K562 (cell line): ENCODE measurements around the gene DLG4. TPM values are rescaled to one million over a fixed set of nuclear protein-coding genes. Genes with fewer than 3 reads are reported as not detected.

ENCODE experiments used
- ATAC-seq: fragments of 200-7000 bp; cut with Tn5 transposase; 3 replicates; pipeline ENCODE4 v1.9.1; 2020; ENCODE audit warnings: moderate library complexity
- BruUV-seq: library from RNA; stranded (reverse); fragments of 400-500 nt; replicated peaks from 2 replicates; lab custom pipeline; 2021; lab: Mats Ljungman, UMichigan
- CTCF ChIA-PET: fragments of 300-600 bp; formaldehyde crosslinking; extraction: SDS; loops from one replicate; lab custom pipeline; 2021; ENCODE audit warnings: low intra/inter-chr PET ratio; lab: Yijun Ruan, JAX
- POLR2A ChIA-PET: fragments of 300-600, 350-650 bp; sonication (Branson Sonifier 250); formaldehyde crosslinking; extraction: SDS; loops from one replicate; lab custom pipeline; 2021; ENCODE audit warnings: antibody characterized with exemption, inconsistent platforms; lab: Yijun Ruan, JAX
- DNase-seq, 4 experiments: peaks; one replicate each; pipeline versions ENCODE4 v3.0.0 to v3.0.0-alpha.2; 2011 to 2018; ENCODE audit warnings: low spot score in 3 of 4, mixed read lengths in 3 of 4; ENCODE audit errors: extremely low read depth in 1 of 4
- FAIRE-seq: peaks from 2 replicates; lab custom pipeline; 2011; peaks lifted over from hg19 to GRCh38; lab: Jason Lieb, UNC
- H2AFZ ChIP-seq: 2 replicates; pipeline ENCODE4 v1.6.0; 2011; ENCODE audit warnings: low read depth, low read length, control low read depth, inconsistent platforms
- H3K27ac ChIP-seq: fragments of 200-600 bp; 3 replicates; pipeline ENCODE4 v1.8.0; 2011; ENCODE audit warnings: low read depth, mild to moderate bottlenecking, control low read depth, inconsistent platforms, low read length, moderate library complexity, mixed read lengths; ENCODE audit errors: extremely low read depth
- H3K27me3 ChIP-seq, 2 experiments: fragments of 300-600 bp in 1 of 2; 2 replicates in 1 of 2; 3 replicates in 1 of 2; pipeline versions ENCODE4 v1.6.0 to v1.8.0; 2011; ENCODE audit warnings: inconsistent platforms in 2 of 2, low read length in 2 of 2, mild to moderate bottlenecking in 1 of 2, mixed read lengths in 1 of 2, moderate library complexity in 1 of 2; ENCODE audit not compliant: control insufficient read depth in 2 of 2, insufficient read depth in 2 of 2
- H3K36me3 ChIP-seq: fragments of 300-600 bp; 3 replicates; pipeline ENCODE4 v1.8.0; 2011; ENCODE audit warnings: mild to moderate bottlenecking, low read length, inconsistent platforms; ENCODE audit not compliant: control insufficient read depth, insufficient read depth
- H3K4me1 ChIP-seq, 2 experiments: fragments of 200-600 bp in 1 of 2; replicated peaks in 1 of 2; 2 replicates in 1 of 2; 3 replicates in 1 of 2; pipeline versions ENCODE4 v1.5.1 to v1.8.0; 2011; ENCODE audit warnings: inconsistent platforms in 2 of 2, low read length in 2 of 2, mild to moderate bottlenecking in 1 of 2, mixed read lengths in 1 of 2, moderate library complexity in 1 of 2; ENCODE audit not compliant: control insufficient read depth in 2 of 2, insufficient read depth in 2 of 2
- H3K4me2 ChIP-seq: 2 replicates; pipeline ENCODE4 v1.6.1; 2011; ENCODE audit warnings: low read length, control low read depth, inconsistent platforms, mixed read lengths; ENCODE audit not compliant: insufficient read depth
- H3K4me3 ChIP-seq: fragments of 200-600 bp; sonication (generic), shearing (Covaris generic); 2 replicates; pipeline ENCODE4 v1.5.1; 2016; ENCODE audit warnings: control low read depth, inconsistent platforms
- H3K79me2 ChIP-seq: fragments of 200-600 bp; 3 replicates; pipeline ENCODE4 v1.8.0; 2011; ENCODE audit warnings: low read length, inconsistent platforms; ENCODE audit not compliant: control insufficient read depth, insufficient read depth
- H3K9ac ChIP-seq, 2 experiments: 2 replicates each; pipeline versions ENCODE4 v1.6.0 to v1.6.1; 2011; ENCODE audit warnings: low read depth in 2 of 2, low read length in 2 of 2, control low read depth in 1 of 2, inconsistent platforms in 1 of 2, mild to moderate bottlenecking in 1 of 2, mixed read lengths in 1 of 2; ENCODE audit not compliant: insufficient read depth in 1 of 2
- H3K9me1 ChIP-seq: one replicate; pipeline ENCODE4 v1.6.0; 2011; ENCODE audit warnings: inconsistent platforms, mild to moderate bottlenecking, low read length, moderate library complexity; ENCODE audit not compliant: control insufficient read depth, insufficient read depth
- H3K9me3 ChIP-seq: replicated peaks from 2 replicates; pipeline ENCODE4 v1.5.1; 2011; ENCODE audit warnings: low read depth, low read length, inconsistent platforms; ENCODE audit not compliant: control insufficient read depth, insufficient read depth
- H4K20me1 ChIP-seq: replicated peaks from 2 replicates; pipeline ENCODE4 v1.6.1; 2011; ENCODE audit warnings: low read length, inconsistent platforms, mixed read lengths; ENCODE audit not compliant: control insufficient read depth, insufficient read depth
- ARNT ChIP-seq, 2 experiments: fragments of 450-650 bp; IDR thresholded peaks; 2 replicates each; pipeline ENCODE4 v1.6.1; 2016; ENCODE audit warnings: mild to moderate bottlenecking in 1 of 2
- CXXC5 ChIP-seq: fragments of 250-450 bp; sonication (Bioruptor Pico); IDR thresholded peaks from 2 replicates; pipeline ENCODE4 v1.8.0; 2022; ENCODE audit warnings: inconsistent platforms, mild to moderate bottlenecking, moderate library complexity
- DACH1 ChIP-seq: fragments of 450-650 bp; IDR thresholded peaks from 2 replicates; pipeline ENCODE4 v1.6.1; 2018; ENCODE audit not compliant: partially characterized antibody
- LARP7 ChIP-seq: fragments of 450-650 bp; IDR thresholded peaks from 2 replicates; pipeline ENCODE4 v1.6.1; 2016
- NCOR1 ChIP-seq: fragments of 450-650 bp; IDR thresholded peaks from 2 replicates; pipeline ENCODE4 v1.6.1; 2016; ENCODE audit warnings: mild to moderate bottlenecking, moderate library complexity
- POLR2AphosphoS5 ChIP-seq: IDR thresholded peaks from 2 replicates; pipeline ENCODE4 v1.6.1; 2011; ENCODE audit warnings: mild to moderate bottlenecking, low read depth, low read length, moderate library complexity; ENCODE audit not compliant: control insufficient read depth, insufficient read depth
- SETDB1 ChIP-seq: IDR thresholded peaks from one replicate; pipeline ENCODE4 v1.6.1; 2012; ENCODE audit warnings: low read length, control low read depth, inconsistent platforms
- SMAD2 ChIP-seq: fragments of 150-350 bp; IDR thresholded peaks from 2 replicates; pipeline ENCODE4 v1.6.1; 2014; ENCODE audit warnings: low read depth, mild to moderate bottlenecking, low read length
- SNRNP70 ChIP-seq: fragments of 200-400 bp; formaldehyde crosslinking; optimal IDR thresholded peaks from 2 replicates; pipeline ENCODE3; 2017; ENCODE audit warnings: low read depth, low read length
- YBX1 ChIP-seq: fragments of 450-650 bp; IDR thresholded peaks from 2 replicates; pipeline ENCODE4 v1.7.1; 2016; ENCODE audit warnings: mild to moderate bottlenecking
- ZNF184 ChIP-seq: sonication (generic); formaldehyde crosslinking; IDR thresholded peaks from 2 replicates; pipeline ENCODE4 v1.5.0; 2020; ENCODE audit warnings: missing genetic modification reagents
- ZNF212 ChIP-seq: fragments of 450-650 bp; formaldehyde crosslinking; IDR thresholded peaks from 2 replicates; pipeline ENCODE4 v1.4.0; 2020; ENCODE audit warnings: mild to moderate bottlenecking
- ZNF445 ChIP-seq: fragments of 250-450 bp; sonication (Bioruptor Pico); IDR thresholded peaks from 2 replicates; pipeline ENCODE4 v1.4.0; 2020; ENCODE audit warnings: low read depth, mild to moderate bottlenecking, moderate library complexity
- ZNF644 ChIP-seq: fragments of 200-800 bp; sonication (Bioruptor generic); IDR thresholded peaks from 2 replicates; pipeline ENCODE4 v1.6.1; 2016; ENCODE audit warnings: low read depth, missing genetic modification characterization, missing compliant biosample characterization
- WGBS: fragments of 100-300 bp; shearing (Covaris generic); methylation state at CpG from one replicate; pipeline ENCODE4 v1.1.6; 2016; ENCODE audit warnings: low coverage, mixed read lengths; ENCODE audit not compliant: insufficient coverage; ENCODE audit errors: missing lambda C conversion rate; 5-methylcytosine and 5-hydroxymethylcytosine counted together
- in situ Hi-C: fragments of 300-500 bp; cut with MboI; formaldehyde crosslinking; loops from 4 replicates; pipeline ENCODE4 v1.15.0; 2018; ENCODE audit warnings: inconsistent platforms, mixed read lengths
- intact Hi-C: fragments of 100-400 bp; cut with micrococcal nuclease; formaldehyde crosslinking; loops from 2 replicates; pipeline ENCODE4 v1.14.2; 2022
- polyA plus RNA-seq, 8 experiments: library from polyadenylated mRNA; depleted of rRNA in 4 of 8; stranded (reverse) in 5 of 8; unstranded in 3 of 8; fragments of >200 nt; fragmentation: Nextera tagmentation in 2 of 8; fragmentation: Illumina TruSeq in 1 of 8; extraction: Ambion mirVana in 2 of 8; extraction: Trizol in 1 of 8; gene quantifications; 2 replicates each; pipeline versions ENCODE4 v1.2.1 to v1.2.3, GENCODE V29; 2011 to 2014; ENCODE audit warnings: inconsistent platforms in 1 of 8, missing spikeins in 1 of 8
- total RNA-seq, 7 experiments: library from RNA; depleted of rRNA in 6 of 7; stranded (reverse); fragments of >200 nt in 6 of 7; fragmentation: Illumina TruSeq in 2 of 7; extraction: Trizol in 2 of 7; gene quantifications; 2 replicates each; pipeline versions ENCODE4 v1.2.1 to v1.2.3, GENCODE V29; 2011 to 2021; ENCODE audit warnings: low replicate concordance in 1 of 7
- TF ChIP-seq, protein P1 (sequence below): sonication (generic); formaldehyde crosslinking; IDR thresholded peaks from 2 replicates; pipeline ENCODE4 v1.8.1; 2023; ENCODE audit warnings: mild to moderate bottlenecking, missing genetic modification reagents

Gene DLG4
- total and polyA plus RNA-seq, 9 of the 15 experiments (the other 6 are each of a cell fraction or from before 2014, with no cell fraction given) = 0.03 to 12.0 (median 4.1) TPM

DNA sequence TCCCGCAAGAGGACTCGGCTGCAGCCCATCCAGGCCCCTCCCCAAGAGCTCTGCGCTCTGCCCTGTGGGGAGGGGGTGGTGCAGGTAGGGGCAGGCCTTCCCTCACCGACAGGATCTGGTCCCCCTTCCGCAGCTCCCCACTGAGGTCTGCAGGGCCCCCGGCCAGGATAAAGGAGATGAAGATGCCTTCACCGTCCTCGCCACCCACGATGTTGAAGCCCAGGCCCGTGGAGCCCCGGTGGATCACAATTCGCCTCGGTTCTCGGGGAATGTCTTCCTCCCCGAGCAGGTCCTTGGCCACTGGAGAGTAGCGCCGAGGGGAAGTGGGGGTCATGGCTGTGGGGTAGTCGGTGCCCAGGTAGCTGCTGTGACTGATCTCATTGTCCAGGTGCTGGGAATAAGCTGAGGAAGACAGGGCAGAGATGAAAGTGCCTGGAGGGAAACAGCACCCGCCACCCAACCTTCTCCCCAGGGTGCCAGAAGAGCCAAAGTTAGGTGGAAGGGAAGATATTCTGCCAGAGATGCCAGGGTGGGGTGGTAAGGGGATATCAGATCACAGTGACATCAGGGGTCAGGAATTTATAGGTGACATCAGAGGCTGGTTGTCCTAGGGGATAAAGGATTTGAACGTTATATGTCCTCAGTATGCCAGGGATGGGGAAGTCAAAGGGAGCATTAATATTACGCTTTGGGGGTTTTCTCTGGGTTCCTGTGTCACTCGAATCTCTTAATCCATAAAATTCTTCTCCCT, 22.8 kb downstream of the DLG4 start (continued):
- TF ChIP-seq CXXC5 (CRISPR knock-in tag) = no peak

GRCh38 chr17:7195971-7196370, 23.7 kb downstream of the DLG4 start:
- ChIA-PET POLR2A (interaction anchor here (0.6 kb wide), 1 partner anchor 11 kb away, joined by 3 read pairs; no protein-coding TSS in a partner anchor), CTCF (no interaction called here)
- in situ Hi-C loops = no loop called here
- H2AFZ ChIP-seq = no peak overlapping the region
- H3K27ac ChIP-seq = no peak overlapping the region
- intact Hi-C loops = no loop called here
- DNase-seq = no peak
- TF ChIP-seq LARP7 (no peak), ZNF644 (tag) (no peak), ARNT (IDR thresholded peaks at IDR 0.05) (no peak), POLR2AphosphoS5 (no peak), SETDB1 (no peak), YBX1 (no peak), ZNF445 (CRISPR knock-in tag) (no peak), NCOR1 (no peak), SNRNP70 (no peak), ZNF184 (CRISPR knock-in tag) (no peak), DACH1 (no peak), SMAD2 (no peak), ZNF212 (CRISPR knock-in tag) (no peak)
- TF ChIP-seq, protein P1, sequence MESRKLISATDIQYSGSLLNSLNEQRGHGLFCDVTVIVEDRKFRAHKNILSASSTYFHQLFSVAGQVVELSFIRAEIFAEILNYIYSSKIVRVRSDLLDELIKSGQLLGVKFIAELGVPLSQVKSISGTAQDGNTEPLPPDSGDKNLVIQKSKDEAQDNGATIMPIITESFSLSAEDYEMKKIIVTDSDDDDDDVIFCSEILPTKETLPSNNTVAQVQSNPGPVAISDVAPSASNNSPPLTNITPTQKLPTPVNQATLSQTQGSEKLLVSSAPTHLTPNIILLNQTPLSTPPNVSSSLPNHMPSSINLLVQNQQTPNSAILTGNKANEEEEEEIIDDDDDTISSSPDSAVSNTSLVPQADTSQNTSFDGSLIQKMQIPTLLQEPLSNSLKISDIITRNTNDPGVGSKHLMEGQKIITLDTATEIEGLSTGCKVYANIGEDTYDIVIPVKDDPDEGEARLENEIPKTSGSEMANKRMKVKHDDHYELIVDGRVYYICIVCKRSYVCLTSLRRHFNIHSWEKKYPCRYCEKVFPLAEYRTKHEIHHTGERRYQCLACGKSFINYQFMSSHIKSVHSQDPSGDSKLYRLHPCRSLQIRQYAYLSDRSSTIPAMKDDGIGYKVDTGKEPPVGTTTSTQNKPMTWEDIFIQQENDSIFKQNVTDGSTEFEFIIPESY (CRISPR knock-in tag) = no peak
- TF ChIP-seq, all 486 proteins: peak for 0
- Histone ChIP-seq H3K4me1 (no peaks in the 10 kb centered on the region; a peak in 2 of 5 replicates), H3K27me3 (no peaks in the 10 kb centered on the region), H3K9ac (no peak overlapping the region), H3K79me2 (no peaks in the 10 kb centered on the region), H3K9me1 (peaks cover 3% of the 10 kb centered on the region), H3K4me3 (no peak overlapping the region), H3K9me3 (no peaks in the 10 kb centered on the region), H3K36me3 (peaks cover 23% of the 10 kb centered on the region; the same call in 1 of the 3 replicates), H4K20me1 (no peaks in the 10 kb centered on the region), H3K4me2 (no peak overlapping the region)
- ATAC-seq = no peak
- FAIRE-seq = no peak
- WGBS = 76% methylated on average over 10 of the region's 12 CpGs
- BruUV-seq = no TSS peak
